22Rv1 (cell line): ENCODE data around the gene GRIK4.

Source experiments
- H3K27ac ChIP-seq: fragments of 450-650 bp; 2 replicates; pipeline ENCODE4 v1.5.1; 2017
- ZFX ChIP-seq: fragments of 450-650 bp; IDR thresholded peaks from 2 replicates; pipeline ENCODE4 v1.6.1; 2017; ENCODE audit warnings: antibody characterized with exemption, borderline replicate concordance
- TF ChIP-seq, protein P1 (sequence below): fragments of 450-650 bp; IDR thresholded peaks from 2 replicates; pipeline ENCODE4 v1.5.1; 2017; ENCODE audit warnings: mild to moderate bottlenecking

The GRIK4 gene

DNA sequence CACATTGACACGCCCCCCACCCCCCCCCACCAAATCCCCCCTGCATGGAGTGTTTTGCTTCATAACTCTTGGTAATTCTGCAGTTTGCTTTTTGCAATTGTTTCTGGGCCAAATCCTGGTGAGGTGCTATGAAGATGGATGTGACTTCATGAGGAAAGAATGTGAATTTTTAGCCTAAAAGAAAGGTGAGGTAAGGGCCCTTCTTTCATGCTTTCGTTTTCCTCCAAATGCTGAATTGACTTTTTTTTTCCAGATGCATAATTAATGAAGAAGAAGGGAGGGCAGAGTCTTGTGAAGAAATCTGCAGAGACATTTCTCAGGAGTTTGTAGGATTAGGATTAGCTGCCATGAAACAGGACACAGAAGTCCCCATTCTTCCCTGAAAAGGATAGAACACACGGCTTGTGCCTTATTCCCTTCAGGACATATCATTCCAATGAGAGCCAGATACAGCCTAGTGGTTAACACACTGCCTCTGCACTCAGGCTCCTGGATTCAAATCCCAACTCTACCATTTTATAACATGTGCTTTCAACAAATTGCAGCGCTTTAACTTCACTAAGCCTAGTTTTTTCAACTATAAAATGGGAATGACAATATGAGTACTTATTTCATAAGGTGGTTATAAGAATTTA, 492.8 kb downstream of the GRIK4 start:
- no peak overlapping the region for H3K27ac ChIP-seq
- no peak for TF ChIP-seq ZFX
- TF ChIP-seq, protein P1, sequence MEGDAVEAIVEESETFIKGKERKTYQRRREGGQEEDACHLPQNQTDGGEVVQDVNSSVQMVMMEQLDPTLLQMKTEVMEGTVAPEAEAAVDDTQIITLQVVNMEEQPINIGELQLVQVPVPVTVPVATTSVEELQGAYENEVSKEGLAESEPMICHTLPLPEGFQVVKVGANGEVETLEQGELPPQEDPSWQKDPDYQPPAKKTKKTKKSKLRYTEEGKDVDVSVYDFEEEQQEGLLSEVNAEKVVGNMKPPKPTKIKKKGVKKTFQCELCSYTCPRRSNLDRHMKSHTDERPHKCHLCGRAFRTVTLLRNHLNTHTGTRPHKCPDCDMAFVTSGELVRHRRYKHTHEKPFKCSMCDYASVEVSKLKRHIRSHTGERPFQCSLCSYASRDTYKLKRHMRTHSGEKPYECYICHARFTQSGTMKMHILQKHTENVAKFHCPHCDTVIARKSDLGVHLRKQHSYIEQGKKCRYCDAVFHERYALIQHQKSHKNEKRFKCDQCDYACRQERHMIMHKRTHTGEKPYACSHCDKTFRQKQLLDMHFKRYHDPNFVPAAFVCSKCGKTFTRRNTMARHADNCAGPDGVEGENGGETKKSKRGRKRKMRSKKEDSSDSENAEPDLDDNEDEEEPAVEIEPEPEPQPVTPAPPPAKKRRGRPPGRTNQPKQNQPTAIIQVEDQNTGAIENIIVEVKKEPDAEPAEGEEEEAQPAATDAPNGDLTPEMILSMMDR, result no peak

DNA sequence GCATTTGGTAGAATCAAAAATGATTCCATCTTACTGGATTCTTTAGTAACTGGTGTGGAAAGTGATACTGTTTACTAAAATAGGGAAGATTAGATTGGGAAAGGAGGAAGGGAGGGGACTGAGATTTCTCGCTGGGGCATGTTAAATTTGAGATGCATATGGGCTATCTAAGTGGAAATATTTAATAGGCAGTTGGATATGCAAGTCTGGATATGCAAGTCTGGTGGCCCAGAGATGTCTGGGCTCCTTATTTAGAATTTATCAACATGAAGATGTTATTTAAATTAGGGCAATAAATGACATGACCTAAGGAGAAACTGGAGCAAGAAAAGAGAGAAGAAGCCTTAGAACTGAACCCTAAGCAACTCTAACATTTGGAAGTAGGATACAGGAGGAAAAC, 495.4 kb downstream of the GRIK4 start:
- no peak for TF ChIP-seq ZFX
- TF ChIP-seq, protein P1, result no peak
- no peak overlapping the region for H3K27ac ChIP-seq

DNA sequence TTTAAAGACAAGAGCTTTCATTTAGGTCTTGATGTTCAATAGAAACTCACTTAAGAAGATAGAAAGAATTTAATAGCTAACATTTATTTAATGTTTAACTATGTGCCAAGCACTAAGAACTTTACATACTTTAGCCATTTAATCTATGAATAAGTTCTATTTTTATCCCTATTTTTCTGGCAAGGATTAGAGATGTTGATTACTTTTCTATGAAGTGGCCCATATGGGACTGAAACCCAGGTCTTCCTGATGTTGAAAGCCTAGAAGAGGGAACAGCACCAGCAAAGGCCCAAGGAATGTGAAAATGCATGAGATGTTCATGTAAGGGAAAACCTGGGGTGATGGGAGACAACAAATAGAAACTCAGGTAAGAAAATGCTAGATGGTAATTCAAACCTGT, 497.0 kb downstream of the GRIK4 start:
- no peak overlapping the region for H3K27ac ChIP-seq
- no peak for TF ChIP-seq ZFX
- TF ChIP-seq, protein P1, result no peak

DNA sequence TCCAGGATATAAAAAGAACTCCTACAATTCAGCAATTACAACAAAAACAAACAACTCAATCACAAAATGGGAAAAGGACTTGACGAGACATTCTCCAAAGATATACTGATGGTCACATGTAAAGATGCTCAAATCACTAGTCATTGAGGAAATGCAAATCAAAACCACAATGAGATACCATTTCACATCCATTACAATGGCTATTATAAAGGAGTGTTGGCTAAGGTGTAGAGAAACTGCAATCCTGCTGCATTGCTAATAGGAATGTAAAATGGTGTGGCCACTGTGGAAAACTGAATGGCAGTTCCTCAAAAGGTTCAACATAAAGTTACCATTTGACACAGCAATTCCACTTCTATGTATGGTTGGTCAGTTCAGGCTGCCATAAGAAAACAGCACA, 500.5 kb downstream of the GRIK4 start:
- TF ChIP-seq, protein P1, result no peak
- TF ChIP-seq ZFX, result no peak

DNA sequence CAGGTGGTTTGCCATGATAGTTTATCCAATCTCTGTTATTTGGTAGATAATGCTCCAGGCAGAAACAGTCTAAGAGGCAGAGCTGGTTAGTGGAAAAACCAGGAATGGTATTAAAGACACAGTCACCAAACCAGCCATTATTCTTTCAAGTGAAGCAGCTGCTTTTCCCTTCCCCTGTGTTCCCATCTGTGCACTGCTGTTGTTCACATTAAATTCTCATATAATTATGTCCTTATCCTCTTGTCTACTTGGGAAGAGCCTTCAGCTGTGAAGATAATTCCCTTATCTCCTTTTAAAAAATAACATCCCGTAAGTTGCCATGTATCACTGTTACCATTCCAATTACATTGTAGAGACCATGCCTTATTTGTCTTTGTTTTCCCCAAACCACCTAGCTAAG, 507.2 kb downstream of the GRIK4 start:
- TF ChIP-seq, protein P1, result no peak
- no peak for TF ChIP-seq ZFX
- H3K27ac ChIP-seq, result no peak overlapping the region

More for the DNA sequence above, 500.5 kb downstream of the GRIK4 start:
- no peak overlapping the region for H3K27ac ChIP-seq

DNA sequence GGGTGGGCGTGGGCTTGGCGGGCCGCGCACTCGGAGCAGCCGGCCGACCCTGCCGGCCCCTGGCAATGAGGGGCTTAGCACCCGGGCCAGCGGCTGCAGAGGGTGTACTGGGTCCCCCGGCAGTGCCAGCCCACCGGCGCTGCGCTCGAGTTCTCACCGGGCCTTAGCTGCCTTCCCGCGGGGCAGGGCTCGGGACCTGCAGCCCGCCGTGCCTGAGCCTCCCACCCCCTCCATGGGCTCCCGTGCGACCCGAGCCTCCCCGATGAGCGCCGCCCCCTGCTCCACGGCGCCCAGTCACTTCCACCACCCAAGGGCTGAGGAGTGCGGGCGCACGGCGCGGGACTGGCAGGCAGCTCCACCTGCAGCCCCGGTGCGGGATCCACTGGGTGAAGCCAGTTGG, 510.2 kb downstream of the GRIK4 start:
- H3K27ac ChIP-seq, result peak overlapping the region; percentile 42

DNA sequence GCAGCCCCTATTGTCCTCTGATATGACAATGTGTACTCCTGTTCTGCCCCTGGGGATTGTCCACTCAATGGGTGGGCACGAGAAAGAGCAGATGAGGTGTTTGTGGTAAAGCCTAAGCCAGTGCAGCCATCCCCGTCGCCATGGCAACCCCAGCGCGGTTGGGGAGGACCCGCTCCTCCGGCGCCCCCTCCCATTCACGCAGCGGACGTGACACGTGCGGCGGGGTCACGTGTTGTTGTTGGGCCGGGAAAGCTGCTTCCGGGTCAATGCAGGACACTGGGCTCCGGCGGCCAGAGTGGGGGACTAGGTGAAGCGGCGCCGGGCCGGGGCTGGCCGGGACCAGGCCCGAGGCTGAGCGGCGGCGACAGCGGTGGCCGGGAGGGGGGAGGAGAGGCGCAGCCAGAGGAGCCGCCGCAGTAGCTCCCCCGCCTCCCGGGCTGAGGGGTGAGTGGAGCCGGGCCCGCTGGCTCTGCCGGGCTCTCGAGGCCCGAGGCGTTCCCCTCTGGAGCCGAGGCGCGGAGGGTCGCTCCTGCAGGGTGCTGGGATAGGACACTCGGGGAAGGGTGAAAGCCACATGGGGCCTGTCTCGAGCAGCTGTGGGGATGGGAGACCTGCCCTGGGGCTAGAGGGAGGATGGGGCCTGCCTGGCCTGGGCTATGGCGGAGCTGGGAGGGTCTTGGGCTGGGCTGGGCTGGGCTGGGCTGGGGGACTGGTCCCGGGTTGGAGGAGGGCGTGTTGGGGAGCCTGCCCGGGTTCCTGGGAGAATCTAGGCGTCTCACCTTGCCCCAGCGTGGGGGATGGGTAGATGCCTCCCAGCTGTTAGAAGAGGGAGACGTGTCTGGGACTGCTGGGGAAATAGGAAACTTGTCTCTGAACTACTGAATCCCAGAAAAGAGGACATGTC, 512.6 kb downstream of the GRIK4 start, which contains the start of gene TBCEL:
Gene TBCEL, plus strand, starts transcription at position 255 of the 904 bp plus-strand sequence. CDS start 21,589 bp downstream, outside the sequence.
- peak within 1 kb of the TSS; percentile 53 for H3K27ac ChIP-seq
- no peak for TF ChIP-seq ZFX
- TF ChIP-seq, protein P1, result no peak
